ENCODE data around the gene BAD.

GRCh38 chr11:64223001-64223651 lies 61.3 kb downstream of the BAD start:
- TF ChIP-seq CTCF (IDR thresholded peaks at IDR 0.05), result no peak
- TF ChIP-seq EP300 (IDR thresholded peaks at IDR 0.05), result no peak
- no peak for TF ChIP-seq POLR2A (IDR thresholded peaks at IDR 0.05)

All from stomach (tissue), 4 donors.